OCI-LY3 (cell line): Measurements from ENCODE around the gene SYNGR4.

Experiments
- H2AFZ ChIP-seq: fragments of 200-600, 300-600 bp; shearing (Covaris generic); 2 replicates; pipeline ENCODE4 v1.6.0; 2014; ENCODE audit warnings: antibody characterized with exemption, low read depth, low read length
- H3K27ac ChIP-seq: fragments of 200-600, 300-600 bp; sonication (generic); 2 replicates; pipeline ENCODE4 v1.5.1; 2014; ENCODE audit warnings: mild to moderate bottlenecking, low read length, moderate library complexity, mixed read lengths
- H3K27me3 ChIP-seq: fragments of 200-600, 300-600 bp; sonication (generic); 2 replicates; pipeline ENCODE4 v1.6.1; 2014; ENCODE audit warnings: low read depth, low read length, mixed read lengths
- H3K36me3 ChIP-seq: fragments of 200-600, 300-600 bp; sonication (generic); replicated peaks from 2 replicates; pipeline ENCODE3; 2014; ENCODE audit warnings: low read depth, low read length, mixed read lengths
- H3K4me1 ChIP-seq: fragments of 300-600, 200-600 bp; sonication (generic); 2 replicates; pipeline ENCODE4 v1.6.1; 2014; ENCODE audit warnings: low read length, mixed read lengths
- H3K4me2 ChIP-seq: fragments of 200-600, 300-600 bp; sonication (generic); 2 replicates; pipeline ENCODE4 v1.6.1; 2014; ENCODE audit warnings: low read length, mixed read lengths
- H3K4me3 ChIP-seq: fragments of 300-600, 200-600 bp; sonication (generic); 2 replicates; pipeline ENCODE4 v1.5.1; 2014; ENCODE audit warnings: antibody characterized with exemption, mild to moderate bottlenecking, low read length, moderate library complexity
- H3K79me2 ChIP-seq: fragments of 300-600, 200-600 bp; shearing (Covaris generic); 2 replicates; pipeline ENCODE4 v1.6.1; 2014; ENCODE audit warnings: mild to moderate bottlenecking, low read length, mixed read lengths
- H3K9ac ChIP-seq: fragments of 300-600, 200-600 bp; shearing (Covaris generic); 2 replicates; pipeline ENCODE4 v1.6.0; 2014; ENCODE audit warnings: mild to moderate bottlenecking, low read length, moderate library complexity
- H3K9me3 ChIP-seq: fragments of 200-600, 300-600 bp; shearing (Covaris generic); 2 replicates; pipeline ENCODE4 v1.6.1; 2014; ENCODE audit warnings: low read length, mixed read lengths; ENCODE audit not compliant: insufficient read depth
- H4K20me1 ChIP-seq: fragments of 200-600, 300-600 bp; sonication (generic); 2 replicates; pipeline ENCODE4 v1.6.1; 2016; ENCODE audit warnings: low read length, mixed read lengths; ENCODE audit not compliant: insufficient read depth
- EZH2phosphoT487 ChIP-seq: fragments of 200-600 bp; shearing (Covaris generic); IDR thresholded peaks from 2 replicates; pipeline ENCODE4 v1.6.1; 2018; ENCODE audit warnings: antibody characterized with exemption, mixed run types, low read depth
- TF ChIP-seq, protein P1 (sequence below): fragments of 200-600, 300-600 bp; sonication (generic); IDR thresholded peaks from 2 replicates; pipeline ENCODE4 v1.5.1; 2014; ENCODE audit warnings: antibody characterized with exemption, low read length, low read depth

Gene SYNGR4

DNA sequence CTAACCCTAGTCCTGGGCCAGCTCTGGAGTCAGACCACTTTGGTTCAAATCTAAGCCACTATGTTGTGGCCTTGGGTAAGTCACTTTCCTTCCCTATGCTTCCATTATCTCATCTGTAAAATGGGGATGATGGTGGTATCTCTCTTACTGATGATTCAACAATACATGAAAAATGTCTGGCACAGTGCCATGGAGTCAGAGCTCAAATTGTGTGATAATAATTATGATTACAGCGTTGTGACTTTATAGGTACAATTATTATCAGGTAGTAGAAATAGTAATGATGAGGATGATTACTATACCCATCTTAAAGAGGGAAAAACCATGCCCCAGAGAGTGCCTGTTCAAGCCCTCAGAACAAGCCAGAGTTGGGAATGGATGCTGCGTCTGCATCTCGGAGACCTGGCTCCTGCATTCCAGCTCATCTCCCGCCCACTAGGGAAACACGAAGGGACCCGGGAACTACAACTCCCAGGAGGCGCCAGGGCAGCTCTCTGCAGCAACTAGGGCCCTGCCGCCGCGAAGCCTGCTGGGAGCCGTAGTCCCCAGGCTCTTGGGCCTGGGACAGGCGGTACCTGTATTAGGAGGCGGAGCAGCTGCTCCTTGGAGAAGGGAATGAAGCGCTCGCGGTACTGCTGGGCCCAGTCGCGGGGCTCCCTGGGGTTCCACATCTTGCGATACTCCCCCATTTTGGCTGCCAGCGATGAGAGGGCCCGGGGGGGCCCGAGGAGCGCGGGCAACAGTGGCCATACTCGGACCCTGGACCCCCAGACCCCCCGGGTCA is 1.3 kb upstream of the SYNGR4 start:
- Histone ChIP-seq H2AFZ (peak overlapping the region; percentile 29), H4K20me1 (no peaks in the 10 kb centered on the region), H3K36me3 (peaks cover 4% of the 10 kb centered on the region), H3K9ac (peak overlapping the region; percentile 97), H3K27ac (peak overlapping the region; percentile 85), H3K4me2 (peak overlapping the region; percentile 83), H3K9me3 (no peaks in the 10 kb centered on the region), H3K4me1 (peaks cover 13% of the 10 kb centered on the region), H3K27me3 (no peaks in the 10 kb centered on the region), H3K4me3 (peak overlapping the region; percentile 81), H3K79me2 (no peaks in the 10 kb centered on the region)
- TF ChIP-seq EZH2phosphoT487 = no peak
- TF ChIP-seq, protein P1, sequence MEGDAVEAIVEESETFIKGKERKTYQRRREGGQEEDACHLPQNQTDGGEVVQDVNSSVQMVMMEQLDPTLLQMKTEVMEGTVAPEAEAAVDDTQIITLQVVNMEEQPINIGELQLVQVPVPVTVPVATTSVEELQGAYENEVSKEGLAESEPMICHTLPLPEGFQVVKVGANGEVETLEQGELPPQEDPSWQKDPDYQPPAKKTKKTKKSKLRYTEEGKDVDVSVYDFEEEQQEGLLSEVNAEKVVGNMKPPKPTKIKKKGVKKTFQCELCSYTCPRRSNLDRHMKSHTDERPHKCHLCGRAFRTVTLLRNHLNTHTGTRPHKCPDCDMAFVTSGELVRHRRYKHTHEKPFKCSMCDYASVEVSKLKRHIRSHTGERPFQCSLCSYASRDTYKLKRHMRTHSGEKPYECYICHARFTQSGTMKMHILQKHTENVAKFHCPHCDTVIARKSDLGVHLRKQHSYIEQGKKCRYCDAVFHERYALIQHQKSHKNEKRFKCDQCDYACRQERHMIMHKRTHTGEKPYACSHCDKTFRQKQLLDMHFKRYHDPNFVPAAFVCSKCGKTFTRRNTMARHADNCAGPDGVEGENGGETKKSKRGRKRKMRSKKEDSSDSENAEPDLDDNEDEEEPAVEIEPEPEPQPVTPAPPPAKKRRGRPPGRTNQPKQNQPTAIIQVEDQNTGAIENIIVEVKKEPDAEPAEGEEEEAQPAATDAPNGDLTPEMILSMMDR = no peak

DNA sequence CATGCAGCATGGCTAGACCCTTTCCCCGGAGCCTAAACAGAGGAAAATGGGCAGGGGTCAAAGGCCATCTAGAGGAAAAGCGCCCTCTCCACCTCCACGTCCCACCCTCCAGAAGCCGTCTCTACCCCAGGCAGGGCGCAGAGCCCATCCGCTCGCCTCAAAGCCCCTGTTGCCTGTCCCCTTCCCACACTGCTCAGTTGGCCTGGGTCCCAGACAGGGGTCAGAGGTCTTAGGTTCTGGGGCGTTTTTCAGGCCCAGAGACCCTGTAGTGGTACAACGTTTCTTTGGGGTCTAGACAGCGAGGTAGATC is 712 bp upstream of the SYNGR4 start:
- Histone ChIP-seq H3K4me1 (peaks cover 13% of the 10 kb centered on the region), H3K4me3 (peak overlapping the region; percentile 81), H3K9me3 (no peaks in the 10 kb centered on the region), H3K27me3 (no peaks in the 10 kb centered on the region), H3K79me2 (no peaks in the 10 kb centered on the region), H3K9ac (peak overlapping the region; percentile 97), H3K4me2 (peak overlapping the region; percentile 83), H2AFZ (peak overlapping the region; percentile 29), H3K27ac (peak overlapping the region; percentile 85), H3K36me3 (peaks cover 4% of the 10 kb centered on the region), H4K20me1 (no peaks in the 10 kb centered on the region)
- TF ChIP-seq, protein P1 = no peak
- TF ChIP-seq EZH2phosphoT487 = no peak

DNA sequence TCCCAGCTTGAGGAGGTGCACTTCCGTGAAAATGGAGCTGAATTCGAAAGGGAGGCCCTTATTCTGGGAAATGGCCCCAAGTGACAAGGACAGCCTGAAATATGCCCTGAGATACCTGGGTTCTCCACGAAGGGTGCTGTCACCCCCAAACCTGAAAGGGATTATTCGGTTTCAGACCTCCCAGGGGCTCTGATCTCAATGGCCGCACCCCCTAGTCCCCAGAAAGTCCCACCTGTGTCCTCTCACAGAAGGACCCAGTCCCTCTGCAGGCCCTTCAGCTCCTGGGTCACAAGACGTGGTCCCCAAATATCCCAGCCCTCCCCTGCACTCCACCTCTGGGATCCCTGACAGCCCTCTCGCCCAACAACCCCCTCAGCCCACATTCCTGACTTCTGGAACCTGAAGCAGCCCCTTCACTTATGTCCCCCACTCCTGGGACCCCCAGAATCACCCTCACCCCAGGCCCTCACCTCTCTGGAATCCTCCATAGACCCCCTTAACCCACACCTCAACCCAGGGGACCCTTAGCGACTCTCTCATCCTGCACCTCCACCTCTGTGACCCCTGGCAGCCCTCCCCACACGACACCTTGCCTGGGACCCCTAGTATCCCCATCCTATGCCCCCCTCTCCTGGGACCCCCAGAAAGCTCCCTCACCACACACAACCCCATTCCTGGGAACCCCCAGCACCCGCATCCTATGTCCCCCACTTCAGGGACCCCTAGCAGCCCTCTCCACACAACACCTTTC is 606 bp downstream of the SYNGR4 start:
- H3K4me2 ChIP-seq = peak overlapping the region; percentile 98
- no peaks in the 10 kb centered on the region for H3K9me3 ChIP-seq
- no peaks in the 10 kb centered on the region for H3K27me3 ChIP-seq
- peak overlapping the region; percentile 98 for H3K9ac ChIP-seq
- peak overlapping the region; percentile 85 for H3K27ac ChIP-seq
- no peak for TF ChIP-seq EZH2phosphoT487
- TF ChIP-seq, protein P1 = no peak
- H4K20me1 ChIP-seq = no peaks in the 10 kb centered on the region
- peaks cover 4% of the 10 kb centered on the region for H3K36me3 ChIP-seq
- peak overlapping the region; percentile 54 for H2AFZ ChIP-seq
- H3K4me3 ChIP-seq = peak overlapping the region; percentile 84
- H3K4me1 ChIP-seq = peaks cover 13% of the 10 kb centered on the region
- H3K79me2 ChIP-seq = no peaks in the 10 kb centered on the region

DNA sequence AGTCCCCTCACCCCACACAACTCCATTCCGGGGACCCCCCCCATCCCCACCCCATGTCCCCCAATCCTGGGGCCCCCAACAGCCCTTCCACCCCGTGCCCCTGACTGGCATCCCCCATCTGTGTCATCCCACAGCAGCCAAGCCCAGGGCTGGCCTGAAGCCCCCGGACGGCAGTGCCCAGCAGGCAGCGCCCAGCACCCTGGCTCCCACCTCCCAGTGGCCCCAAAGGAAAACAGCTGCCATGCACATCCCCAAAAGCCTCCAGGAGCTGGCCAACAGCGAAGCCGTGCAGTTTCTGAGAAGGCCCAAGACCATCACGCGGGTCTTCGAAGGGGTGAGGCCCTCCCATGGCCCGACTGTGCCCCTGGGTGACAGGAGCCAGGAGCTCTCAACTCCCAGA is 1.4 kb downstream of the SYNGR4 start:
- no peak overlapping the region for H3K4me3 ChIP-seq
- no peak overlapping the region for H2AFZ ChIP-seq
- no peaks in the 10 kb centered on the region for H3K79me2 ChIP-seq
- no peaks in the 10 kb centered on the region for H4K20me1 ChIP-seq
- H3K4me1 ChIP-seq = peaks cover 13% of the 10 kb centered on the region
- H3K9ac ChIP-seq = no peak overlapping the region
- H3K4me2 ChIP-seq = no peak overlapping the region
- no peaks in the 10 kb centered on the region for H3K27me3 ChIP-seq
- no peaks in the 10 kb centered on the region for H3K9me3 ChIP-seq
- TF ChIP-seq EZH2phosphoT487 = no peak
- TF ChIP-seq, protein P1 = no peak
- peaks cover 4% of the 10 kb centered on the region for H3K36me3 ChIP-seq
- H3K27ac ChIP-seq = no peak overlapping the region
